Lung (tissue), 12 donors: ENCODE results near the gene CAPZB. TPM values are rescaled to one million over a fixed set of nuclear protein-coding genes. Genes with fewer than 3 reads are reported as not detected.

ENCODE experiments used
- ATAC-seq: fragments of 200-7000 bp; cut with Tn5 transposase; one replicate; pipeline ENCODE4 v1.9.1; 2020; ENCODE audit warnings: moderate number of reproducible peaks; ENCODE audit not compliant: insufficient read depth, low FRiP score
- DNase-seq, 3 donors: peaks; one replicate each; pipeline ENCODE4 v3.0.0-alpha.2; 2013 to 2017
- H3K27ac ChIP-seq, 2 donors: one replicate each; pipeline ENCODE4 v1.5.1; 2013; ENCODE audit warnings: mild to moderate bottlenecking in 2 of 2, moderate library complexity in 2 of 2, control low read depth in 1 of 2, inconsistent platforms in 1 of 2, low read depth in 1 of 2, low read length in 1 of 2
- H3K27me3 ChIP-seq, 3 donors: one replicate each; pipeline ENCODE4 v1.5.1; 2013; ENCODE audit warnings: low read length in 2 of 3; ENCODE audit not compliant: control insufficient read depth in 3 of 3, insufficient read depth in 3 of 3
- H3K36me3 ChIP-seq, 4 donors: one replicate each; pipeline ENCODE4 v1.5.1; 2013; ENCODE audit warnings: low read length in 4 of 4, mild to moderate bottlenecking in 1 of 4, moderate library complexity in 1 of 4; ENCODE audit not compliant: control insufficient read depth in 4 of 4, insufficient read depth in 4 of 4
- H3K4me1 ChIP-seq, 5 donors: one replicate each; pipeline ENCODE4 v1.5.1; 2013; ENCODE audit warnings: low read length in 5 of 5, mild to moderate bottlenecking in 2 of 5, moderate library complexity in 1 of 5; ENCODE audit not compliant: control insufficient read depth in 5 of 5, insufficient read depth in 5 of 5
- H3K4me3 ChIP-seq: one replicate; pipeline ENCODE4 v1.5.1; 2013; ENCODE audit warnings: mild to moderate bottlenecking, control low read depth, moderate library complexity
- H3K9ac ChIP-seq, 2 donors: one replicate each; pipeline ENCODE4 v1.5.1; 2013; ENCODE audit warnings: low read length in 2 of 2, control low read depth in 1 of 2; ENCODE audit not compliant: insufficient read depth in 1 of 2
- H3K9me3 ChIP-seq, 4 donors: one replicate each; pipeline ENCODE4 v1.5.1; 2013; ENCODE audit warnings: low read length in 3 of 4, mild to moderate bottlenecking in 1 of 4, moderate library complexity in 1 of 4; ENCODE audit not compliant: control insufficient read depth in 4 of 4, insufficient read depth in 3 of 4
- WGBS, 2 donors: extraction: QIAGEN DNeasy Blood & Tissue Kit; methylation state at CpG; one replicate each; pipeline ENCODE4 v1.1.7; 2013; 5-methylcytosine and 5-hydroxymethylcytosine counted together
- polyA plus RNA-seq, 2 donors: library from polyadenylated mRNA; stranded (reverse); fragments of 200-250 nt; gene quantifications; one replicate each; pipeline ENCODE4 v1.2.1, GENCODE V29; 2013
- total RNA-seq, 2 donors: library from RNA; depleted of rRNA in 1 of 2; stranded (reverse); fragments of >200 nt in 1 of 2; gene quantifications; one replicate each; pipeline ENCODE4 v1.2.1, GENCODE V29; 2014 to 2021
- TF ChIP-seq, protein P1 (sequence below): IDR thresholded peaks from 2 replicates; pipeline ENCODE4 v1.5.1; 2012; ENCODE audit warnings: mild to moderate bottlenecking; ENCODE audit errors: control extremely low read depth, extremely low read depth
- donor health status: control.
- donor health status: control.
- donor health status: Bipolar disorder and iron deficiency.
- donor health status: healthy.
- donor health status: DM: yes; HTN: yes; CAD: no.

Gene CAPZB
- total and polyA plus RNA-seq, 4 donors, result 94.7 to 339 (median 278) TPM

DNA sequence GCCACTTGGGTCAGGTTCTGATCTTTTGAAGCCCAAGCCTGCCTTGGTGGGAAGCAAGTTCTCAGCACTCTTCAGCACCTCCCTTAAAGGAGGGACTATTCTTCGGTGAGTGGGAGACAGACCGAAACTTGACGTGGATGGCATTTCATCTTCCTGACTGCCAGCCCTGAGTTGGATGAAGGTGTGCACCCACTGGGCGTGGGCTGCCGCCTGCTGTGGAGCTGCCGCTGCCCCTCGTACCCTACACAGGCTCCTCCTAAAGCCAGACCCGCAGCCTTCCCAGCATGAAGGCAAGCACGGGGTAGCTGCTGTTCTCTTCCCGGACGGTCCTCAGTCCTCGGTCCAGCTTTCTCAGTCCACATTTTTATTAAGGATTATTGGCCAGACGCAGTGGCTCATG, 89.1 kb downstream of the CAPZB start:
- Histone ChIP-seq H3K27me3 (no peaks in the 10 kb centered on the region), H3K4me1 (peaks cover 10 to 27% (median 16%) of the 10 kb centered on the region in 5 donors), H3K9me3 (no peaks in the 10 kb centered on the region), H3K4me3 (no peak overlapping the region), H3K9ac (no peak overlapping the region), H3K36me3 (peaks cover 0 to 8% (median 3%) of the 10 kb centered on the region in 4 donors), H3K27ac (no peak overlapping the region)
- WGBS, 2 donors, result 95 to 96% methylated on average over 13 of the region's 13 CpGs
- TF ChIP-seq, protein P1, sequence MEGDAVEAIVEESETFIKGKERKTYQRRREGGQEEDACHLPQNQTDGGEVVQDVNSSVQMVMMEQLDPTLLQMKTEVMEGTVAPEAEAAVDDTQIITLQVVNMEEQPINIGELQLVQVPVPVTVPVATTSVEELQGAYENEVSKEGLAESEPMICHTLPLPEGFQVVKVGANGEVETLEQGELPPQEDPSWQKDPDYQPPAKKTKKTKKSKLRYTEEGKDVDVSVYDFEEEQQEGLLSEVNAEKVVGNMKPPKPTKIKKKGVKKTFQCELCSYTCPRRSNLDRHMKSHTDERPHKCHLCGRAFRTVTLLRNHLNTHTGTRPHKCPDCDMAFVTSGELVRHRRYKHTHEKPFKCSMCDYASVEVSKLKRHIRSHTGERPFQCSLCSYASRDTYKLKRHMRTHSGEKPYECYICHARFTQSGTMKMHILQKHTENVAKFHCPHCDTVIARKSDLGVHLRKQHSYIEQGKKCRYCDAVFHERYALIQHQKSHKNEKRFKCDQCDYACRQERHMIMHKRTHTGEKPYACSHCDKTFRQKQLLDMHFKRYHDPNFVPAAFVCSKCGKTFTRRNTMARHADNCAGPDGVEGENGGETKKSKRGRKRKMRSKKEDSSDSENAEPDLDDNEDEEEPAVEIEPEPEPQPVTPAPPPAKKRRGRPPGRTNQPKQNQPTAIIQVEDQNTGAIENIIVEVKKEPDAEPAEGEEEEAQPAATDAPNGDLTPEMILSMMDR, result no peak
- ATAC-seq (no peak), DNase-seq (no peak)

DNA sequence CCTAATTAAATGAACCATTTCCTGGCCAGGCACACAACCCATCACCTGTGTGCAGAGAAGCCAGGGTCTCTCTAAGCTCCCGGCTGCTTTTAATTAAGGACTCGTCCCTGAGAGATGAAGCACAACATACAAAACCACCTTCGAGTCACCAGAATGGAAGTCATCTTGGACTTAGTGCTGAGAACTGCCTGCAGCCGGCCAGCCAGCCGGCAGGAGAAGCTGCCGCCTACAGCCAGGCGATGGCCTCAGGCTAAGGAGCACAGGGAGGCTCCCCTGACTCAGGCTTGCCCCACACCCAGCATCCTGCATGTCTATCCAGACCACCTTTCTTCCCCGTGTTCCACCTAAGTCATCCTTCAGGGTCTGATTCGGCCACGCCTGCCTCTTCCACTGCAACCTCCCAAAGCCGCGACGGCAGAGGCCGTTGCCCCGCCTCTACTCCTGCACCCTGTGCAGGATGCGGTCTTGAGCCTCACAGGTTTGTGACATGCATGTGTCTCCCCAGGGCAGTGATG, 89.6 kb downstream of the CAPZB start:
- H3K9me3 ChIP-seq, result no peaks in the 10 kb centered on the region
- H3K4me3 ChIP-seq, result no peak overlapping the region

DNA sequence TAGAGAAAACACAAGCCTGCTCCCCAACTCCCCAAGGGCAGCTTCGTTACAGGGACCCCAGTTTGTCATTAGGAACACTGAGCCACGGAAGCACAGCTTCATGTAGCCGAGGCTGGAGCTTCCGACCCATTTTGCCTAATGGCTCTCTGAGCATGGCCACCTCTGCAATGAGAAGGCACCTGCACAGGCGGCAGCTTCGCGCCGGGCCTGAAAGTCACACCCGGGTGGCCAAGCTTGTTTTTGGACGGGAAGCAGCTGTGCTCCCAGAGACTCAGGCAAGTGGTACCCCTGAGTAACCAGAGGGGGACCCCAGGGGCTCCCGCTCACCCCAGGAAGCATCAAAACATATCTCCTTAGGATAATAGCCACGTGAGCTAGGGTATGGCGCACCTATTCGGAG, 92.3 kb downstream of the CAPZB start:
- H3K9ac ChIP-seq, result no peak overlapping the region
- ATAC-seq, result no peak
- H3K9me3 ChIP-seq, result no peaks in the 10 kb centered on the region
- peaks cover 0 to 8% (median 3%) of the 10 kb centered on the region in 4 donors for H3K36me3 ChIP-seq
- H3K4me1 ChIP-seq, result peaks cover 0 to 33% (median 22%) of the 10 kb centered on the region in 5 donors
- H3K4me3 ChIP-seq, result no peak overlapping the region
- no peak for DNase-seq
- 88% methylated on average over 14 of the region's 14 CpGs for WGBS, 2 donors
- TF ChIP-seq, protein P1, result no peak
- no peak overlapping the region for H3K27ac ChIP-seq
- H3K27me3 ChIP-seq, result no peaks in the 10 kb centered on the region

More for the DNA sequence above, 89.6 kb downstream of the CAPZB start:
- WGBS, 2 donors, result 91% methylated on average over 16 of the region's 16 CpGs
- Histone ChIP-seq H3K9ac (no peak overlapping the region), H3K27me3 (no peaks in the 10 kb centered on the region), H3K27ac (no peak overlapping the region), H3K4me1 (peaks cover 6 to 27% (median 16%) of the 10 kb centered on the region in 5 donors), H3K36me3 (peaks cover 0 to 8% (median 3%) of the 10 kb centered on the region in 4 donors)
- DNase-seq (no peak), ATAC-seq (no peak)
- TF ChIP-seq, protein P1, result no peak

DNA sequence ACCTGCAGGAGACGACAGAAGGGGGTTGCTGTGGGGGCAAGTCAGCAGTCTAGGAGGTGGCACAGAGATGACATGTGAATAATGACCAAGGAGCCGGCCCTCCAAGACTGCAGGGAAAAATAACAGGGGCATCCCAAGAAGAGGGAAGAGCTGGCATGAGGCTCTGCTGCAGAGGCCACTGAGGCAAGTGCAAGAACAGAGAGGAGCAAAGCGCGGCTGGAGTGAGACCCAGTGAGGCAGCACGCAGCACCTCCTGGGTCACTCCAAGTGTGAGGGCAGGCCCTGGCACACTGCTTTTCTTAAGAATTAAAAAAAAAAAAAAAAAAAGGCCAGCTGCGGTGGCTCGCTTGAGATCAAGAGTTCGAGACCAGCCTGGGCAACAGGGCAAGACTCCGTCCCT, 93.1 kb downstream of the CAPZB start:
- peaks cover 0 to 8% (median 1%) of the 10 kb centered on the region in 4 donors for H3K36me3 ChIP-seq
- H3K9me3 ChIP-seq, result no peaks in the 10 kb centered on the region
- peak overlapping the region in 1 of 2 donors; percentile 37 for H3K27ac ChIP-seq
- no peak overlapping the region for H3K4me3 ChIP-seq
- ATAC-seq, result no peak
- 81 to 86% methylated on average over 9 of the region's 9 CpGs for WGBS, 2 donors
- H3K27me3 ChIP-seq, result no peaks in the 10 kb centered on the region
- peaks cover 0 to 33% (median 22%) of the 10 kb centered on the region in 5 donors for H3K4me1 ChIP-seq
- H3K9ac ChIP-seq, result no peak overlapping the region
- TF ChIP-seq, protein P1, result no peak
- DNase-seq, result no peak
